Stimulated activated CD4-positive, alpha-beta T cell treated with anti-CD3 and anti-CD28 coated beads, Interleukin-4, amount 100 ng/mL, for 24 hours (primary cell): ENCODE results near the gene CASD1.

ENCODE experiments used
- DNase-seq: peaks from one replicate; pipeline ENCODE4 v3.0.0-alpha.2; 2020

Gene CASD1

DNA sequence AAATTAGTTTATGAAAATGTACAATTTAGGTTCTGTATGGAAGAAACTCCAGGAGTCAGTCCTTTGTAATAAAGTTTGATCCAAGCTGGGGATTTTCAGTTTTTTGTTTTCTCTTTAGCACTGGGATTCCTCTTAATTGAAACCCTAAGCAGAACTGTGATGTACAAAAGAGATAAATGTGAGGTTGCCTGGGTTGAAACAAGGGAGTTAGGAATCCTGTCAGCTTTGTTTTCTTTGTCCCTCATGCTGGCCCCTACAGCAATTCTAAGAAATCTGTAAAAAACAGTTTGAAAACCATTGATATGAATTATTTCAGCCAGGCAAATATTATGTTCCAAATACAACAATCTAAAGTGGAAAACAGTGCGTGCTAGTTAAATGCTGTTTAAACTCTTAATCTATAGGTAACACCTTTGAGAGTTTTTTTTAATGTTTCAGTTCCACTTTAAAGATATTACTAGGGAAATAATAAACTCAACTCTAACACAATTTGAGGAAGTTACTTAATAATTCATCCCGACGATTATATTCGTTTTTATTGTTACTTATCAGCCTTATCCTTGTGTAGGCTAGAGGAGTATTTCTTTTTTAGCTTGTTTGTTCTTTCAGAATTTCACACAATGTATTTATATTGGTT lies 81.0 kb downstream of the CASD1 start:
- DNase-seq, result no peak

DNA sequence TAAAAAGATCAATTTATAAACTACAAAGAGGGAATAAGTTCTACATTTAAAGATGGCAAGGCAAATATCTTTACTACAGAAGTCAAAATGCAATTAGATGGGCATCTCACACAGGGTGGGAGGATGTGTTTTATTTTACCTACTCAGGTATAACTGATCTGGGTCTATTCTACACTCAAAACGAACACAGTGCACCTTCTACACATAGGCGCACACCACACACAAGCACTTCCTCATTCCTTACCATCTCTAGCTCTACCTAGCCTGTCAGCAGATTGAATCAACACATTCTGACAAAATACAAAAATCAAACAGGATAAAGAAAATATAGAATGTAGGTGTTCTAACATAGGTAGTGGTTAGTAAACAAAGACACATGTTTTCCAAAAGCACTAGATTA lies 81.6 kb downstream of the CASD1 start:
- DNase-seq, result no peak

GRCh38 chr7:94594882-94595281 lies 85.3 kb downstream of the CASD1 start:
- DNase-seq, result no peak

DNA sequence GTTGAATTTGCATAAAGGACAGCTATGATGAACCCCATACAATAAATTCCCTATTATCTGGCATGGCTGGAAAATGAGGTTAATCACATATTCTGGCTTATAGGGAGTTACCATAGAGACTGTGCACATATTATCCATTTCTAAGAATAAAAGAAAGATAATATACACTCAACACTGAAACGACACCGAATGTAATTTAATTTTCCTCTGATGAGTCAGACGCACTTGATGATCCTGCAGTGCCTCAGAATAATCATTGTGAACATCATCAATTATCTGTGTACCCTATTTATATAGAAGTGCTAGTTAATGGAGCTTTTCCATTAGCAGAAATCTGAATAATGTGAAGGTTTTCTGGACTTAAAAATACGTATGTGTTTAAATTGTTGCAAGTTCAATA lies 86.1 kb downstream of the CASD1 start:
- DNase-seq, result no peak

DNA sequence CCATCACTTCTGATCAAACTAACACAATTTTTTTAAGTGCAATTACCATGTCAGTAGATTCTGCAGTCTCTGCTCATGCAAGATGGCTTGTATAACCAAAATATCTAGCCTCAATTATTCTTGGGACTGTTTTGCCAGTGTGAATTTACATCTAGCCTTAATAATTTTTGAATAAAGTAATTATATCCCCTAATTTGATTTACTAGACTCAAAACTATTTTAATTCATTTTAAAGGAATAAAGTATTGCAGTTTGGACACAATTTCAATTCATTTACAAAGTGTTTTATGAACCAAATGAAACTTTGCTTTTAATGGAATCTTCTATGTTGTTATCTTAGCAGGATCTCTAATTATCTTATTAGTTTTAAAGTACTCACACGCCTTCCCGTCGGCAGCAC lies 90.7 kb downstream of the CASD1 start:
- no peak for DNase-seq

GRCh38 chr7:94602181-94602580 lies 92.6 kb downstream of the CASD1 start:
- no peak for DNase-seq

DNA sequence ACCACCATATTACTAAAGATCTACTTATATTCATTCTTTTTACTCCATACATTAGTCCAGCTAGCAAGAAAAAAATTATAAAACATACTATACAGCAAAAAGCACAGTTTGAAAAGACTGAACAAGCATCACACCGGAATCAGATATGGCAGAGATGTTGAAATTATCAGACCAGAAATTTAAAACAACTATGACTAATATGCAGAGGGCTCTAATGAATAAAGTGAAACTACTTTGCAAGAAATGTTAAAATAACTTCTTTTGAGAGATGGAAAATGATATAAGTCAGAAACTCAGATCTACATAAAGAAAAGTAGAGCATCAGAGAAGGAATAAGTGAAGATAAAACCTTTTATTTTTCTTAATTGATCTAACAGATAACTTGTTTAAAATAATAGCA lies 95.4 kb downstream of the CASD1 start:
- DNase-seq, result no peak
